Large intestine (tissue), 3 donors: Measurements from ENCODE around the gene TFF2. TPM values are rescaled to one million over a fixed set of nuclear protein-coding genes. Genes with fewer than 3 reads are reported as not detected.

Experiments
- DNase-seq, 2 donors: peaks; one replicate each; pipeline versions ENCODE4 v3.0.0 to v3.0.0-alpha.2; 2013
- H3K27ac ChIP-seq: one replicate; pipeline ENCODE4 v1.5.1; 2013; ENCODE audit warnings: low read length
- H3K27me3 ChIP-seq: 2 replicates; pipeline ENCODE4 v1.6.1; 2013; ENCODE audit warnings: low read length; ENCODE audit not compliant: control insufficient read depth, insufficient read depth
- H3K36me3 ChIP-seq: 2 replicates; pipeline ENCODE4 v1.6.1; 2013; ENCODE audit warnings: low read length; ENCODE audit not compliant: control insufficient read depth, insufficient read depth
- H3K4me1 ChIP-seq: one replicate; pipeline ENCODE4 v1.6.1; 2013; ENCODE audit warnings: low read length; ENCODE audit not compliant: control insufficient read depth, insufficient read depth
- H3K4me3 ChIP-seq: one replicate; pipeline ENCODE4 v1.5.1; 2013; ENCODE audit warnings: low read length
- H3K9me3 ChIP-seq: one replicate; pipeline ENCODE4 v1.6.1; 2013; ENCODE audit warnings: mild to moderate bottlenecking, low read depth, low read length, moderate library complexity; ENCODE audit not compliant: control insufficient read depth
- WGBS: methylation state at CpG from one replicate; pipeline ENCODE4 v1.1.5; 2013; ENCODE audit warnings: low lambda C conversion rate; ENCODE audit not compliant: insufficient coverage; 5-methylcytosine and 5-hydroxymethylcytosine counted together
- polyA plus RNA-seq: library from polyadenylated mRNA; unstranded; fragments of 120-200 nt; gene quantifications from one replicate; pipeline ENCODE4 v1.2.1, GENCODE V29; 2013

TFF2 gene
- polyA plus RNA-seq, 1 donor, result 0.12 TPM

- no peaks in the 10 kb centered on the region for H3K27me3 ChIP-seq
- no peak for DNase-seq
- H3K4me3 ChIP-seq, result no peak overlapping the region
- peaks cover 29% of the 10 kb centered on the region for H3K4me1 ChIP-seq
- WGBS, result 92% methylated on average over 4 of the region's 4 CpGs
- no peaks in the 10 kb centered on the region for H3K9me3 ChIP-seq
- no peaks in the 10 kb centered on the region for H3K36me3 ChIP-seq
- H3K27ac ChIP-seq, result peak overlapping the region; percentile 49
Observed at GRCh38 chr21:42337276-42337675, 13.5 kb downstream of the TFF2 start.

DNA sequence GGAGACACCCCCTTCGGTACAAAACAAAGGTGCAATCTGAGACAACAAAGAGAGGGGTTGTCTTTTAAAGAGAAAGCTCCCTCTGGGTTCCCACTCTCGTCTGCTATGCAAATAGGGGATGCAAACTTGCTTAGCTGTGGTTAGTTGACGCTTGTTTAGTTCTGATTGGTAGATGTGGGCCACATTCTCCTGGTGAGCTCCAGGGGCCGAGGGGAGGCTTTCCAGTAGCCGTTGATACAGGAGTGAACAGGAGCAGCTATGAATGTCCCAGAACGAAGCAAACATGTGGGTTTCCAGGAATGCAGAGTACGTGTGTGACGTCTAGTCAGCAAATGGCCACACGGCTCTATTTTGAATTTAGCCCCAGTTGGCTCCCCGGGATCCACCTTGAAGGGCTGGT is 14.7 kb downstream of the TFF2 start:
- peak in 1 of 2 donors; percentile 34 for DNase-seq
- no peak overlapping the region for H3K4me3 ChIP-seq
- no CpG with 5 or more reads among the region's 10 CpGs for WGBS
- no peaks in the 10 kb centered on the region for H3K9me3 ChIP-seq
- H3K27me3 ChIP-seq, result no peaks in the 10 kb centered on the region
- H3K4me1 ChIP-seq, result peaks cover 41% of the 10 kb centered on the region
- no peaks in the 10 kb centered on the region for H3K36me3 ChIP-seq
- peak overlapping the region; percentile 3 for H3K27ac ChIP-seq

DNA sequence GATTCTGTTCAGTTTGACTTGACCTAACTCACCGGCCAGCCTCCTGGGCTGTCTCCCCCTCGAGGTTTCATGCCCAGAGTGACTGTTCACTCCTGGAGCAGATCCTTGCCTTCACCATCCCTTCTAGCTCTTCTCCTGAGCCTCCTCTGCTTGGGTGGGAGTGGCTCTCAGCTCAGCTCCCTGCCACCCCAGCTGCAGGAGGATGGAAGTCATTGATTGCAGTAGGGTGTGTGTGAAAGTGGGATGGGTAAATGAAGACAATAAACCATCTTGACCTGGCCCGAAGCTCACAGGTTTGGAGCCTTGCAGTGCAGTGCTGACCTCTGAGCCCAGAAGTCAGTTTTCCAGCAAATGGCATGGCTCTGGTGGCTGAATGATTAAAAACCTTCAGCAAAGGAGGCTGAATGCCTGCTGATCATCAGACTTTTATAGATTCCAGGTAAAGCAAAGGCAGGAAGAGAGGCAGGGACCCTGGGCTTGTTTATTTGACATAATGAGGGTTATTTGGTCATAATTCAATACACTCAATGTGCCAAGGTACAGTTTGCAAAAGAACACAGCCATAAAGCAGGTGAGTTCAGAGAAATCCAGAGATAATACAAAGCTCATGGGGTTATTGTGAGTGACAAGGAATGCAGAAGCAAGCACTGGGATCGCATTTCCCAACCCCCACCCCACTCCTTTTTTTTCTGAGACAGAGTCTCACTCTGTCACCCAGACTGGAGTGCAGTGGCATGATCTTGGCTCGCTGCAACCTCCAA is 18.1 kb downstream of the TFF2 start:
- Histone ChIP-seq H3K36me3 (no peaks in the 10 kb centered on the region), H3K27me3 (no peaks in the 10 kb centered on the region), H3K9me3 (no peaks in the 10 kb centered on the region), H3K4me3 (no peak overlapping the region), H3K4me1 (peaks cover 56% of the 10 kb centered on the region), H3K27ac (peak overlapping the region; percentile 90)
- peak; percentile 91 to 97 for DNase-seq
- no CpG with 5 or more reads among the region's 5 CpGs for WGBS

GRCh38 chr21:42331660-42332059 is 19.1 kb downstream of the TFF2 start:
- Histone ChIP-seq H3K36me3 (no peaks in the 10 kb centered on the region), H3K27me3 (no peaks in the 10 kb centered on the region), H3K9me3 (no peaks in the 10 kb centered on the region), H3K4me1 (peaks cover 56% of the 10 kb centered on the region), H3K27ac (peak overlapping the region; percentile 90), H3K4me3 (no peak overlapping the region)
- DNase-seq, result no peak

- no peaks in the 10 kb centered on the region for H3K9me3 ChIP-seq
- peak in 1 of 2 donors; percentile 74 for DNase-seq
- H3K27ac ChIP-seq, result peak overlapping the region; percentile 90
- H3K36me3 ChIP-seq, result no peaks in the 10 kb centered on the region
- H3K27me3 ChIP-seq, result no peaks in the 10 kb centered on the region
- WGBS, result no CpG with 5 or more reads among the region's 4 CpGs
- no peak overlapping the region for H3K4me3 ChIP-seq
- H3K4me1 ChIP-seq, result peaks cover 49% of the 10 kb centered on the region
Observed at GRCh38 chr21:42330380-42331371, 20.1 kb downstream of the TFF2 start.

GRCh38 chr21:42324896-42325295 is 25.9 kb downstream of the TFF2 start:
- Histone ChIP-seq H3K27ac (no peak overlapping the region), H3K27me3 (no peaks in the 10 kb centered on the region), H3K4me1 (peaks cover 24% of the 10 kb centered on the region), H3K9me3 (peaks cover 3% of the 10 kb centered on the region), H3K36me3 (no peaks in the 10 kb centered on the region), H3K4me3 (no peak overlapping the region)
- DNase-seq, result no peak
- no CpG with 5 or more reads among the region's 6 CpGs for WGBS

DNA sequence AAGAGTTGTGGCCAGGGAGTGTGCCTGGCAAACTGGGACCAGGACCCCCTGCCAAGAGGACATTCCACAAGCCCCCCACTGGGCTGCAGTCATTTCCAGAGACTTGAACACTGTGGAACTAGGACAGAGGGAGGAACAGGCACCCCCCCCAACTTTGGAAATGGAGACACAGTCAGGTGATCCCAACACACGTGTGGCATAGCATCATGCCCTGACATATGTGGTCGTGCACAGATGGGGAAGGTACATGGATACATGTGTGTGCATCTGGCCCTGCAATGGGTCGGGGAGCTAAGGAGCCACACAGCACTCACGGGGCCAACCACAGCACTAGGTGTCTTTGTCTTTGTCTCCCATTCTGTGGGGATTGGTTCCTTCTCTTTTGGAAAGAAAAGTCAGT is 28.9 kb downstream of the TFF2 start:
- H3K27ac ChIP-seq, result no peak overlapping the region
- H3K9me3 ChIP-seq, result peaks cover 3% of the 10 kb centered on the region
- WGBS, result no CpG with 5 or more reads among the region's 4 CpGs
- H3K27me3 ChIP-seq, result no peaks in the 10 kb centered on the region
- H3K4me3 ChIP-seq, result no peak overlapping the region
- H3K4me1 ChIP-seq, result peaks cover 38% of the 10 kb centered on the region
- DNase-seq, result no peak
- H3K36me3 ChIP-seq, result no peaks in the 10 kb centered on the region

DNA sequence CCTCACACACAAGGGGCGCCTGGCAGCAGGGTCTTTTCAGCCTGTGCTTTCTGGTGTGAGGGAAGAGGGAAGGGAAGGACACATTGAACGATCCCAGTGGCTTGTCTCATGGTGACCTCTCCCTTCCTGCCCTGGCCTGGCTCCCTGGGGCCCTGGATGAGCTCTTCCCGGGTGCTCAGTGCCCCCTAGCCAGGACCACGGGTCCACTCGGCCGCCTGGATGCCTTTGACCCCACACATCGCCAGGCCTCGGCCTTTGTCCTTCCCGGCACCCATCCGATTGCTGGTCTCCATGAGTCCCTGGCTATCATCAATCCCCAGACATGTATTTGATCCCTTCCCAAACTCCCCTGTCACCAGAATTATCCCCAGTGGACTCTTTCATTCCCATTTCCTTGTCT is 29.6 kb downstream of the TFF2 start:
- Histone ChIP-seq H3K27me3 (no peaks in the 10 kb centered on the region), H3K4me1 (peaks cover 44% of the 10 kb centered on the region), H3K9me3 (peaks cover 3% of the 10 kb centered on the region), H3K27ac (peak overlapping the region; percentile 60), H3K4me3 (no peak overlapping the region), H3K36me3 (no peaks in the 10 kb centered on the region)
- WGBS, result 96% methylated on average over 4 of the region's 10 CpGs
- DNase-seq, result no peak

GRCh38 chr21:42320791-42321190 is 30.0 kb downstream of the TFF2 start:
- Histone ChIP-seq H3K27me3 (no peaks in the 10 kb centered on the region), H3K27ac (peak overlapping the region; percentile 60), H3K4me1 (peaks cover 48% of the 10 kb centered on the region), H3K9me3 (peaks cover 3% of the 10 kb centered on the region), H3K36me3 (no peaks in the 10 kb centered on the region), H3K4me3 (no peak overlapping the region)
- WGBS, result 100% methylated on average over 2 of the region's 8 CpGs
- DNase-seq, result no peak

- no peak overlapping the region for H3K4me3 ChIP-seq
- no peaks in the 10 kb centered on the region for H3K27me3 ChIP-seq
- H3K36me3 ChIP-seq, result no peaks in the 10 kb centered on the region
- peak overlapping the region; percentile 60 for H3K27ac ChIP-seq
- H3K4me1 ChIP-seq, result peaks cover 56% of the 10 kb centered on the region
- peaks cover 3% of the 10 kb centered on the region for H3K9me3 ChIP-seq
- no CpG with 5 or more reads among the region's 17 CpGs for WGBS
- peak in 1 of 2 donors; percentile 76 for DNase-seq
Observed at GRCh38 chr21:42319851-42320572, 30.8 kb downstream of the TFF2 start.
